NCI-H82 (cell line): ENCODE data around the gene MB.

ENCODE experiments used
- DNase-seq: peaks from one replicate; lab custom pipeline; 2025; lab: John Stamatoyannopoulos, UW

The MB gene

GRCh38 chr22:35593891-35594470, 23.1 kb downstream of the MB start:
- DNase-seq = no peak

DNA sequence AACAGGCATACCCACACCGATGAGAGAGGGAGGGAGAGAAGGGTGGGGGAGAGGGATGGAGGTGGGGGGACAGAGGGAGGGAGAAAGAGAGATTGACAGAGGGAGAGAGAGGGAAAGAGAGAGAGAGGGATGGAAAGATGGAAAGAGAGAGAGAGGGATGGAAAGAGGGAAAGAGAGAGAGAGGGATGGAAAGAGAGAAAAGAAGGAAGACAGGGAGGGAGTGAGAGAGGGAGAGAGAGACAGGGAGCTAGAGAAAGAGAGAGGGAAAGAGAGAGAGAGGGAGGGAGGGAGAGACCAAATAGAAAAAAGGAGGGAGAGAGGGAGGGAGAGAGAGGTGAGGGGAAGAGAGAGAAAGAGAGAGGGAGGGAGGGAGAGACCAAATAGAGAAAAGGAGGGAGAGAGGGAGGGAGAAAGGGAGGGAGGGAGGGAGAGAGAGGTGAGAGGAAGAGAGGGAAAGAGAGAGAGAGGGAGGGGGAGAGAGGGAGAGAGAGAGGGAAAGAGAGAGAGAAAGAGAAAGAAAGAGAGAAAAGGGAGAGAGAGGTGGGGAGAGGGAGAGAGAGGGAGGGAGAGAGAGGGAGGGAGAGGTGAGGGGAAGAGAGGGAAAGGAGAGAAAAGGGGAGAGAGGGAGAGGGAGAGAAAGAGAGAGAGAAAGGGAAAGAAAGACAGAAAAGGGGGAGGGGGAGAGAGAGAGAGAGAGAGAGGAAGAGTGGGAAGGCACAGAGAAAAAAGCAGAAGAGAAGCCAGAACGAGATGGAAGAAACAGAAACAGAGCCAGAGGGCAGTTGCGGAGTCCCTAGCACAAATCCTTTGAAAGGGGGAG, 23.8 kb downstream of the MB start:
- DNase-seq = no peak

- no peak for DNase-seq
These were observed 24.6 kb downstream of the MB start for GRCh38 chr22:35592418-35592967.

GRCh38 chr22:35591714-35592417, 25.3 kb downstream of the MB start:
- no peak for DNase-seq

DNA sequence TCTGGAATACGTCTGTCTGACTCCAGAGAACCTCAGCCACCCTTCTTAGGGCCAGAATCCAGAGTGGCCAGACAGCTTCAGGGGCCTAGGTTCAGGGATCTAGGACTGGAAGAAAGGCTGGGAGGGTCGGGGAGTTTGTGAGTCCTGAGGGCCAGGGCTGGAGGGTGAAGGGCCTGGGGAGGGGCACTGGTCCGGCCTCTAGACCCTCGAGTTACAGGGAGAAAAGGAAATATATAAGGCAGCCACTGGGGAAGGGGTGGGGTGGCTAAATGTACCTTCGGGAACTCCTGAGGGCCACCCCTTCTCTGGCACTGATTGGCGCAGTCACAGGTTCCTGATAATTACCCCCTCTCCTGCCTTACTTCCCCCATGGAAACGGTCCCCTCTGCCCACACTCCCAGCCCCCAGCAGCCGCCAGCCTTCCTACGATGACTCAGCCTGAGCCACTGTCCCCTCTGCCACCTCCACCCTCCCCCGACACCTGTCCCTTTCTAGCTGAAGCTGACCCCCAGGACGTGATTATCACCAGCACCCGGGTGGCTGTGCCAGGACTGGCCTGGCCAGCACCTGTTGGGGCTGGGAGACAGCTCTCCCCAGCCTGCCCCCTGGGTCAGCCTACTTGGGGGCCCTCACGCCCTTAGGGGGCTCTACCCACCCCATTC, 26.4 kb downstream of the MB start:
- DNase-seq = no peak

DNA sequence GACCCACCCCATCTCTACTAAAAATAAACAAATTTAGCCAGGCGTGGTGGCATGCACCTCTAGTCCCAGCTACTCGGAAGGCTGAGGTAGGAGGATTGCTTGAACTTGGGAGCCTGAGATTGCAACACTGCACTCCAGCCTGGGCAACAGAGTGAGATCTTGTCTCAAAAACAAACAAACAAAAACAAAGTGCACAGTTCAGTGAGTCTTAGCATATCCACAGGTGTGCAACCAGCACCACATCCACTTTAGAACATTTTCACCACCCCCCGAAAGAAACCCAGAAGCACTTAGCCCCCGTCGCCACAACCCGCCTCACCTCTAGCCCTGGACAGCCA, 27.4 kb downstream of the MB start:
- DNase-seq = no peak

GRCh38 chr22:35589071-35589755, 27.9 kb downstream of the MB start:
- DNase-seq = no peak

DNA sequence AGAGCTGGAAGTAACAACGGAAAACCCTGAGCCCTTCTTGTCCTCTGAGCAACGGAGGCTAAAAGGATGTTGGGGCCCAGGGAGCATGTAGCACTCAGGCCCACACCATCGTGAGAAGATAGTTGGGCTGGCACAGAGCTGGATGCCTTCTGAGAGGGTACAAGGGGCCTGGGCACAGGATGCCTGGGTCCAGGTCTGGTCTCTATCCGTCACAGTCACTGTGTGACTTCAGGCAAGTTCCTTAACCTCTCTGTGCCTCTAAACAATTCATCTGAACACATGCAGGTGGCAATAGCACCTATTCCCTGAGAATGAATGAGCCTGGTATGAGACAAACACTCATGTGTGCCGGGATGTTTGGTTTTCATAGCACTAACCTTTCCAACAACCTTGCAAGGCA, 29.2 kb downstream of the MB start:
- DNase-seq = no peak

DNA sequence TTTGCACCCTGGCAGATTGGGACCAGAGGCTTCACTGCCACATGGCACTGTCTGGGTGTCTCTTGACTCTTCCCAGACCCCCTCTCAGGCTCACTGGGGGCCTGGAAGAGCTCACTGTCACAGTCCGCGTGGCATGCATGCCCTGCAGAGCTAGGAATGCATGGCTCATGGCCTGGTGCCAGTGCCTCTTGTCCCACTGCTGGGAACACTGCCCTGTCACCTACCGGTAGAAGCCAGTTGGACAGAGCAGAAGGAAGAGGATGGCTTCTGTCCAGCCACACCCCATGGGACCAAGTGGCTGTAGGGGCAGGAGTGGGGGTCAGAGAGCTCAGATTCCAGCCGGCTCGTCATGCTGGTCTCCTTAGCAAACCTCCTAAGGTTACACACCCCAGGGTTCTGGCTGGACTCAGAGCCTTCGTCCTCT, 29.7 kb downstream of the MB start:
- DNase-seq = no peak

GRCh38 chr22:35586771-35587170, 30.4 kb downstream of the MB start:
- no peak for DNase-seq

DNA sequence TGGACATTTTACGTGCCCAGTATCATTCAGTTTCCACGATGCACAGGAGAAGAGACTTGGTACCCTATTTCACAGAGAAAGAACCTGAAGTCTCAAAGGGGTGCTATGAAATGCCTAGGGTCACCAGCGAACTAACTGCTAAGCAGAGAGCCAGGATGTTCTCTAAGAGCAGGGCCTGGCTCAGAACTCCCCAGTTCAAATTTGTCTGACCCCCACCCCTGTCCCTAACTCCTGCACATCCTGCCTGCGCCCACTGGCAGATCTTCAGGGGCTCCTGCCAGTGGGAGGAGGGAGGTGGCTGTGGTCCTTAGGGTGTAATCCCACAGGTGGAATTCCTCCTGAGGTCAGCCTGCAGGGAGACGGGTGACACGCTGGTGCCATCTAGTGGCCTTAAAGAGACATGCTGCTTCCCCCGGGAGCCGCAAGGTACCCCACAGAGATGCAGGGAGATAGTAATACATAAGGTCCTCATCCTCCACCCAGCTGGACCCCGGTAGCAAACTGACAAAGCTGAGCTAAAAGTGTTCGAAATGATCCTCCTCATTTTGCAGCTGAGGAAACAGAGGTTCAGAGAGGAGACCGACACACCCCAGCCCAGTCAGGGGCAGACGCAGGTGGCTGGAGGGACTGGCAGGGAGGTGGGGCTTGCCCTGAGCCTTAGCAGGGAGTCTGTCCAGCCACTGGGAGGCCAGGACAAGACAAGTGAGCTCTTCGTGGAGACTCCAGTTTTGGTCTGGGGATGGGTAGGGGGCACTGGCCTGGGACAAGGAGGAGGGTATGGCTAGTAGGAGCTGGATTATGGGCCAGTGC, 34.1 kb downstream of the MB start:
- peak; percentile 81 for DNase-seq

GRCh38 chr22:35582218-35582860, 34.8 kb downstream of the MB start:
- DNase-seq = no peak

DNA sequence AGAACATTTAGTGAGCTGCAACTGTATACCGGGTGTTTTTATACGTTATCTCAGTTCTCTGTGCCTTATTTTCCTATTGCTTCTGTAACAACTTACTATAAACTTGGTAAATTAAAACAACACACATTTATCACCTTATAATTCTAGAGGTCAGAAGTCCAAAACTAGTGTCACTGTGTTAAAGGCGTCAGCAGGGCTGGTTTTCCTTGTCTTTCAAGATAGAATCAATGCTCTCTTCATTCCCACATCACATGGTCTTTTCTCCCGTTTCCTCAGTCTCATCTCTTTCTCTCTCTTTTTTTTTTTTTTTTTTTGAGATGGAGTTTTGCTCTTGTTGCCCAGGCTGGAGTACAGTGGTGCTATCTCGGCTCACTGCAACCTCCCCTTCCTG, 36.1 kb downstream of the MB start:
- no peak for DNase-seq

- no peak for DNase-seq
These were observed 36.6 kb downstream of the MB start for GRCh38 chr22:35580351-35581022.

- DNase-seq = no peak
These were observed 38.1 kb downstream of the MB start for GRCh38 chr22:35578836-35579575.

DNA sequence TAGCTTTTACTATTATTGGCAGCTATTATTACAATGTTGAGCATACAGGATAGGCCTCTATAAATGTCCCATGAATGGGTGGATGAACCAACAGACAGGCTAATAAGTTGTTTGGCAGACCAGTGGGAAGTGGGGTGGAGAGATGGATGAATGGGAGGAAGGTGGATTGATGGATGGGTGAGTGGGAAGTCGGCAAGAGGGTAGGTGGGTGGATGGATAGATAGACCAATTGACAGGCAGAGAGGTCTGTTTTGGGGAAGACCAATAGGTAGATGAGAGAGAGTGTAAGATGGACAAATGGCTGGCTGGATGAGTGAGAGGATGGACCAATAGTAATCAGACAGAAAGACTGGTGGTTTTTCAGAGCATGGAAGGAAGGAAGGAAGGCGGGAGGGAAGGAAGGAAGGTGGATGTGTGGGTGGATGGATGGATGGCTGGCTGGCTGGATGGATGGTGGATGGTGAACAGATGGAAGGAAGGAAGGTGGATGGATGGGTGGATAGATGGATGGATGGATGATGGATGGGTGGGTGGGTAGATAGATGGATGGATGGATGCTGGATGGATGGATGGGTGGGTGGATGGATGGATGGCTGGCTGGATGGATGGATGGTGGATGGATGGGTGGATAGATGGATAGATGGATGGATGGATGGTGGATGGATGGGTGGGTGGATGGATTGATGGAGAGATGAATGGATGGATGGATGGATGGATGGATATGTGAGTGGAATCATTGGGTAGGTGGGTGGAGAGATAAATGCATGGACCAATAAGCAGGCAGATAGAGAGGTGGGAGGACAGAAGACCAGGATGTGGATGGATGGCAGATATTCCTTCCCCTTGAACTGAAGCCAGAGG, 39.1 kb downstream of the MB start:
- no peak for DNase-seq

DNA sequence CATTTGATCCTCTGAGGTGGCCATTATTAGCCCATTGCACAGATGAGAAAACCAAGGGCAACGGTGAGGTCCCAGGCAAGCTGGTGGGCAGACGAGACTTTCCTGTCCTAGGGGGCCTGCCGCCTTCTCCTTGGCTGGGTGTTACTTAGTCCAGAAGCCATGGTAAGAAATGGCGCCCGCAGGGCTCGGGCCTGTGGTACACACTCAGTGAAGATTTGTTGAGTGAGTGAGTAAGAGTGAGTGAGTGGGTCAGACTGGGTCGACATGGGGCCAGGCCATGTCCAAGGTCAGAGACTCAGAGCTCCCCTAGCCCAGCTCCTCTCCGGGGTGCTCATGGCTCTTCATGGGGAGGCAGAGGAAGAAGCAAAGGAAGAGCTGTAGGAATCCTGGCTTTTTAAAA, 40.5 kb downstream of the MB start:
- DNase-seq = no peak

GRCh38 chr22:35575116-35575748, 41.9 kb downstream of the MB start:
- peak; percentile 69 for DNase-seq
